Hindlimb muscle (tissue), 1 donor: Measurements from ENCODE around the gene ITSN2. TPM values are rescaled to one million over a fixed set of nuclear protein-coding genes. Genes with fewer than 3 reads are reported as not detected.
A peak's percentile ranks its signal among the peaks of the same experiment; 100 is the strongest.

ENCODE experiments used
- DNase-seq: peaks from one replicate; pipeline ENCODE4 v3.0.0-alpha.2; 2013
- polyA plus RNA-seq: library from polyadenylated mRNA; unstranded; fragments of 120-200 nt; gene quantifications from one replicate; pipeline ENCODE4 v1.2.1, GENCODE V29; 2013; ENCODE audit not compliant: insufficient read length

Gene ITSN2
- polyA plus RNA-seq, 1 donor, result 20.2 TPM

DNA sequence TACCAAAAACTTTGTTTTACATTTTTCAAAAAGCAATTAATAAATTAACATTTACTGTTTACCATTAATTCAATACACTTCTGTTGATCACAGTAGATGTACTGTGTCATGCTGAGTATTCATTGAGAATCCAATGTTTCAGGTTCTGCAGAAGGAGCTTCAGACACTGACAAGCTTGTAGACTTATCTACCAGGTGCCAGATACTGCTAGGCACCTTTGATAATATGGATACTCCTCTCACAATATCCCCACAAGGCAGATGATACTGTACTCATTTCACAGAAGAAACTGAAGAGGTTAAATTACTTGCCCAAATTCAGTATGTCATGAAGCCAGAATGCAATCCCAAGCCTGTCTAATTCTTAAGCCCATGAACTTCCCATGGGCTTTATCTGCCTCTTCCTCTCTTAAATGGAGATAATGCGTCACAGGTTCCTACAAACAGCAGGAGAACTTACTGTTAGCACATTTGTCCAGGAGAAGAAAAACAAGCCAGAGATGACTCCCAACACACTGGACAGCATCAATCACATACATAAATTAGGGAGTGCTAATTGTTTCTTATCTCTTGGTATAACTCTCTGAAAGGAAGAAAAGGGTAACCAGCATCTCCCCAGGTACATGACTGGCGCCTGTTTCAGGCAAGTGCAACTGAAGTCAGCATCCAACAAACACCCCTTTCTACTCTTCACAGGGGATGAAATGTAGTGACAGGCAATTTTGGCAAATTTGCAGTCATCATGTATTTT, 27.4 kb downstream of the ITSN2 start:
- DNase-seq, result no peak

DNA sequence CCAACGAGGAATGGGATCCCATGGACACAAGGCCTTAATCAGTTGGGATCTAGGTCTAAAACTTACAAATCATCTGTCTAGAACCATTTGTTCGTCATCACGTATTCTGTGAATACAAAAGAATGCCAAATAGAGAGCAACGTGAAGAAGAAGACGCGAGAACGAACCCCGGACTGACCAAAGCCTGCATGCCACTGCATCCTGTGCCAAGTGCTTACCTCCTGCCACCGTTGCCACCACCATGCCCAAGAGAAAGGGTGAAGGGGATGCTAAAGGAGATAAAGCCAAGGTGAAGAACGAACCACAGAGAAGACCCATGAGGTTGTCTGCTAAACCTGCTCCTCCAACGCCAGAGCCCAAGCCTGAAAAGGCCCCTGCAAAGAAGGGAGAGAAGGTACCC, 30.2 kb downstream of the ITSN2 start:
- no peak for DNase-seq

DNA sequence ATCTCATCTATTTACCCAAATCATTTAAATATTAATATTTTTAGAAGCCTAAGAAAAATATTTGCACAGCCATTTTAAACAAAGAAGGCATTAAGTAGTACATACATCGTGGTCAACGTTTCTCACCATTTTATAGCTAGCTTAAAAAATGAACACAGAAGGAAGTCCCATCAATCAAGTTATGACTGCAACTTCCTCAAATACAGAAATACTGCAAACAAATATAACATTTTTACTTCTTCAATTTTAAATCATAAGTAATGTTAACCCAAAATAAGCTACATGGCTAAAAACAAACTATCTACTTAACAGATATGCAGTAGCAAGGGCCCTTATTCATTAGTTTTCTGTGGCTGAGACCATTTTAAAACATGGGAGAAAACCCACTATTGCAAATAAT, 30.6 kb downstream of the ITSN2 start:
- DNase-seq, result no peak

DNA sequence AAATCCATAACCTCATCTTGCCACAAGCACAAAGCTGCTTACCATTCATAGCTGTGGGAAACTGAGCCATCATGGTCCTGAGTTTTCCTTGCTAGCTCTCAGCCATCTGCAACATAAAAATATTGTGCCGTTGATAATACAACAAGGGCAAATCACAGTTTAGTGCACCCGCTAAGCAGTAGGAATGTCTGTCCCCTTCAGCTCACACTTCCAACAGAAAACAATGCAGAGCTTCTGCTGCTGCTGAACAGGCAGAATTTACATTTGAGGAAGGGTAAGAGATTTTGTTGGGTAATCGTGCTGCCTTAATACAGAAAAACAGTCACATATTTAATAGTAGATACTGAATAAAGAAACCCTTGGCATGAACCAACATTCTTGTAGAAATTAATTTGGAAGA, 32.3 kb downstream of the ITSN2 start:
- no peak for DNase-seq

DNA sequence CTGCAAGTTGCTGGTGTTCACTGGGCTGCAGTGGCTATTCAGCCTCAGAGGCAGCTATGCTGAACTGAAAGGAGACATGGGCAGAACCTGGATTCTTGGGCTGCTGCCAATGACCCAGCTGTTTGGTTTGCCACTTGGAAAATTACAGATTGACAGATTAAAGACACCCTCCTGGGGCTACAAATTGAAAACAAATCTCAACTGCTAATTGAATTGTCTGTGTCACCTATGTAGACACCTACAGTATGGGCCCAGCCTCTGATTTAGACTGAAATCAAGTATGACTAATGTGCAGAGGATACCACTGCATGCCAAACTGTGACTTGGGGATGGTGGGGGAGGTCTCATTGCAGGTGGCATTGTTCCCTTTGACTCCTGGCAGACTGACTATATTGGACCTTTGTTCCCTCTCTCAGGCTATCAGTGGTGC, 42.8 kb downstream of the ITSN2 start:
- DNase-seq, result no peak

DNA sequence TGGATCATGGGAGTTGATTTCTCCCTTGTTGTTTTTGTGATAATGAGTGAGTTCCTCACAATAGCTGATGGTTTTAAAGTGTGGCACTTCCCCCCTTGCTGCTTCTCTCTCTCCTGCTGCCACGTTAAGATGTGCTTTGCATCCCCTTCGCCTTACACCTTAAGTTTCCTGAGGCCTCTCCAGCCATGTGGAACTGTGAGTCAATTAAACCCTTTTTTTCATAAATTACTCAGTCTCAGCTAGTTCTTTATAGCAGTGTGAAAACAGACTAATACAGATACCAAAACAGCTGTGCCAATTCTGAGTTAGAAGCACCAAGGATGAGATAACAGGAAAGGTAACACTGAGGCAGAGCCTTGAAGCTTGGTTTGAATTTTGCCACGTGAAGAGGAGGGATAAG, 44.7 kb downstream of the ITSN2 start:
- DNase-seq, result no peak

DNA sequence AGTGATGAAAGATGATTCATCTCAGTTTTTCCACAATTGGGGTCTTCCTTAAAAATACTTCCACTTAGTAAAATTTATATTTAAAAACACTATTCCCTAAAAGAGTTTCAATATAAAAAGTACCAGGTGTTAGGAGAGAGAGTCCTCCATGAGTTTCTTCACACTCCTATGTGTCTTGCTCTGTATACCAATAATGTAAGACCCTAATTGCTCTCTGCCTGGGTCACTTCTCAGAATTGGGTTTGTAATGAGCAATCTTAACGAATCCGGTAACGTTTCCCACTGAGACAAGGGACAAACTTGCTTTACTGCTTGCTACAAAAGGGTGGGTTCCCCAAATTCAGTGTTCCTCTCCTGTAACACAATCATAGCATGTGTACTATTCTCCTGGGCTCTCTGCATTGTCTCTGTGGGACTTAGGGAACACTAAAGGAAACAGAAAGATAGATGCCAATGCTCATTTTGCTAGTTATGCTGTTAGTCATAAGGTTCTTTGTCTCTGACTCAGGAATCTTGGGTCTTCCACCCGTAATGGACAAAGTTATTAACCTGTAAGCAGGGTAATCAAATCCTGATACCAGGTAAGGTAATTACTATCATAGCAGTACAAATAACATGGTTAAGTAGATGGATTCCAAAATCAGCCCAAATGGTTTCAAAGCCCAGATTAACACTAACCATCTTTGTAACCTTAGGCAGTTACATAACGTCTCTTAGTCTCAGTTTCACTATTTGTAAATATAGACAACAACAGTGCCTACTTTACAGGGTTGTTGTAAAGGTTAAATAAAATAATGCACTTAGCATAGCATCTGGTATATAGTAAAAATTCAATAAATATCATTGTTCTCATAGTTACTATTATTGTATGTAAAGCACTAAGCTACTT, 46.3 kb downstream of the ITSN2 start:
- no peak for DNase-seq

DNA sequence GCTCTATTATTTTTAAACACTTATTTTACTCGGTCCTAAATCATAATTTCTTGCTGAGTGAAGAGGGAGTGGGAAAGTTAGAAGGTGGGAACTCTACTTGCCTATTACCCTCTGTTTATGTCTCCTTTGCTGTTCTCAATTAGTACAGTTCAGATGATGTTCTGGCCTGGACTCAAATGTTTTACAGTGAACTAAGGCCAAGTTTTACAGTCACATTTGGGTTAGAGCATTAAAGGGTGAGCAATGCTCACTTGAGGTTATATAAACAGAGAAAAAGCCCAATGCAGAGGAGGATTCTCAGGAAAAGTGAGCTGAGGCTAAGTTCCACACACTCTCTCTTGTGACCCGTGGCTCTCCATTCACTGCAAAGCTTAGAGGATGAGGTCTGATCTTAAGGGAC, 52.4 kb downstream of the ITSN2 start:
- DNase-seq, result no peak

DNA sequence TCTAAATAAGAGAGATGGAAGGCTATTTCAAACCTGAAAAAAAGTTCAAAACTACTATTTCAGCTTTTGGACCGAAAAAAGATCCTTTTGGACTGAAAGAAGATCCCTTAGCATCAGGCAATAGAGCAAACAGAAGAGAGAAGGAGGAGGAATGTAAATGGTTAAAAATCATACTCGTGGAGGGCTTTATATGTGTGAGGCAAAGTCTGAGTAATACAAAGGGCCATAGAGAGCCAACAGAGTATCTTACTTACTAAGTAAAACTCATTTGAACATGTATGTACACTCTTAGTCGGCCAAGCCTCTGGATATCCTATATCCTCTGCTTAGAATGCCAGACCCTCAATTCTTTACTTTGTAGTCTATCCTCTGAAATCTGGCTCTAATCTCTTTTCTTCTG, 55.7 kb downstream of the ITSN2 start:
- peak; percentile 16 for DNase-seq

DNA sequence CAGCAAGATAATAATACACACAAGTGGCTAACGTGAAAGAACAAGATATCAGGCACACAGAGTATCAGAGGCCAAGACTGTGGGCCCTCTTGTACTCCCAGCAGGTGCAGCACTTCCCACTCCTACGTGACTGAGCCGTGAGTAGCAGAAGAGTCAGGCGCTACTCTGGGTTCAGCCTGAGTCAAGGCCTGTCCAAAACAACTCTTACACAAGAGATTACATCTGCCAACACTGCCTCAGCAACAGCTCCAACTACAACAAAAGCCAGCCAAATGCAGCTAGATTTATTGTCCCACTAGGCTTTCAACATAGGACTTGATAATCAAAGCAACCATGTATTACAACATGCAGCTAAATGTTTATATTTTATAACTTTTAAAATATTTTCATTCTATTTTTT, 56.2 kb downstream of the ITSN2 start:
- DNase-seq, result peak; percentile 63

DNA sequence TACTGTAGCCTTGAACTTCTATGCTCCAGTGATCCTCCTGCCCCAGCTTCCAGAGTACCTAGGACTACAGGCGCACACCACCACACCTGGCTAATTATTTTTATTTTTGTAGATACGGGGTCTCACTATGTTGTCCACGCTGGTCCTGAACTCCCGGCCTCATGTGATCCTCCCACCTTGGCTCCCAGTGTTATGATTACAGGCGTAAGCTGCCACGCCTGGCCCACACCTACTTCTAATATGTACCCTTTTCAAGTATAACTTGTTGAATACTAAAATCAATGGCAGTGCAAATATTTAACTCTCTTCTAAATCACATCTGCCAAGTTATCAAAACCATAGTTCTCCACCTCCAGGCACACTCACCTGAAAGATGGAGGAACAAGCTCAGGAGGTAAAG, 58.7 kb downstream of the ITSN2 start:
- DNase-seq, result no peak

DNA sequence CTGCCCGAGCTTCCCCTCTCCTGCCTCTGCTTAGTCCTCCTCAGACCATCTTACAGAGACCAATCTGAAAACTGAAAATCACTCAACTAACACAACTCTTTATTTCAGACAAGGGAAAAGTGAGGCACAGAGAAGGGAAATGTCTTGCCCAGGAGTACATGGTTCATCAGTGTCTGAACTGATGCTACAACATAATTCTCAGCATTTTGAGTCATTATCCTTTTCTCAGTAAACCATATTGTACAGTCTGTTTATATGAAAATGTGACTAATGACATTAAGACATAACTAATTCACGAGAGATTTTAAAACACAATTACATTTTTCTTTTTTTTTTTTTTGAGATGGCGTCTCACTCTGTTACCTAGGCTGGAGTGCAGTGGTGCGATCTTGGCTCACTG, 62.7 kb downstream of the ITSN2 start:
- DNase-seq, result no peak

DNA sequence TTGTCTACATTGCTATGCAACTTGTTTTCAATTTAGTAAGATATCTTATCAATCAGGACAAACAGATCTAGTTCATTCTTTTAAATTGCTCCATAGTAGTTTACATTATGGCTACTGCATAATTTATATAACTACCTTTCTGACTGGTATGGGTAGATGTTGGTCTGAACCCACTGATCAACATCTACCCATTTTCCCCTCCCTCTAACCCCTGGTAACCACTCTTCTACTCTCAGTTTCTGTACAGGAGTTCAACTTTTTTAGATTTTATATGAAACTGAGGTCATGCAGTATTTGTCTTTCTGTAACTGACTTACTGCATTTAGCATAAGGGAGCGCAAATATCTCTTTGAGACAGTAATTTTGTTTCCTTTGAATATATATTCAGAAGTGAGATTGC, 73.2 kb downstream of the ITSN2 start:
- DNase-seq, result no peak

DNA sequence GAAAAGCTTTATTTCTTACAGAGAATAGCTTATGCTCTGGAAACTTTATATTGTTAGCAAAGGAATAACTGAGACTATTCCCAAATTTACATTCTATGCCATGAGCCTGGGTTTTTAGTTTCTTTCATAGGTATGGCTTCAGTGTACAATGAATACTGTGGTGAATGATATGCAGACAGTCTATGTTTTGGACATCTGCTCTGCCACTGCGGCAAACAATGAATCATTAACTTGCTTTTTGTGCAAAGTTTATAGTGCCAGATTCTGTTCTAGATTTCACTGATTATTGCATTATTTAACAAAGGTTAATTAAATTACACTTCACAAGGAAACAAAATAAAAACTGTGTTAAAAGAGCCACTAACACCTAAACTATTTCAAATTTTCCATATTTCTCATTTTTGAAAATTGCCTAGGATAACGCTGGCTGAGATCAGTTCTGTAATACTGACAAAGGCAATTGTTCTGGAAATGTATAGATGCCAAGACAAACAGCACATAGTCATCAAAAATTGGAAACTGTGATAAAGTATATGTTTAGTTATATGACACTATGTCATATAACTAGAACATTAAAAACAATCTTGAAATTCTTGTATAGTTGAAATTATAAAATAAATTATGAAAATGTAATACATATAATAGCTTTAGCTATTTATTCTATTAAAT, 74.7 kb downstream of the ITSN2 start:
- no peak for DNase-seq

DNA sequence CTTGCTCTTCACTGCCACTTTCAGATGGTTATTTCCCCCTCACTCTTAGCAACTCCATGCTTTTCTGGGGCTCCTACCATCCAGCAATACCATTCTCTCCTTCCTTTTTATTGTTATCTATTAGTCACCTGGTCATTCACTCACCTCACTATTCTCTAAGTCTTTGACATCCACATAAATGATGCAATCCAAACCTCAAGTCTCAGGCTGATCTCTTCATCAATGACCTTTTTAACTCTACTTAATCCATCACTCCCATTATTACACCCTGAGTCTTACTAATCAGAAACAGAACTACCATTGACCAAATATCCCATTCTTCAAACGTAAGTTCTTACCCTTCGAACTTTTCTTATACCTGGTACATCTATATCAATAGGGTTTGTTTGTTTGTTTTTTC, 79.7 kb downstream of the ITSN2 start:
- no peak for DNase-seq

DNA sequence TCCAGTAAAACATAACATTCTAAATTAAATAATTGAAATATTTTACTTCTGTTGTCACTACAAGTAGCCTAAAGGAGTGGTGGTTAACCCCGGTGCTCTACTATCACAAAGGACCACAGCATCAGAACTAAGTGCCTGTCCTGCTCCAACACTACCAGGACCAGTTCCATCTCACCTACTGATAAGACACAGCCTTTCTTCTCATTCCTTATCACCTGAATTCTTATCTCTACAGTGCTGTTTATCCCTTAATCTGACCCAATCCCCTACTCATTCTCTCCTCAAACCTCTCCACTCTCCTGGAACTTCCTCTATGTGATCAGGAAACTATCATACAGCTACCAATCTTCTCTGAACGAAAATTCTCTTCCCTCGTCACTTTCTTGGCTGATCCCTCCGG, 80.2 kb downstream of the ITSN2 start:
- DNase-seq, result no peak

DNA sequence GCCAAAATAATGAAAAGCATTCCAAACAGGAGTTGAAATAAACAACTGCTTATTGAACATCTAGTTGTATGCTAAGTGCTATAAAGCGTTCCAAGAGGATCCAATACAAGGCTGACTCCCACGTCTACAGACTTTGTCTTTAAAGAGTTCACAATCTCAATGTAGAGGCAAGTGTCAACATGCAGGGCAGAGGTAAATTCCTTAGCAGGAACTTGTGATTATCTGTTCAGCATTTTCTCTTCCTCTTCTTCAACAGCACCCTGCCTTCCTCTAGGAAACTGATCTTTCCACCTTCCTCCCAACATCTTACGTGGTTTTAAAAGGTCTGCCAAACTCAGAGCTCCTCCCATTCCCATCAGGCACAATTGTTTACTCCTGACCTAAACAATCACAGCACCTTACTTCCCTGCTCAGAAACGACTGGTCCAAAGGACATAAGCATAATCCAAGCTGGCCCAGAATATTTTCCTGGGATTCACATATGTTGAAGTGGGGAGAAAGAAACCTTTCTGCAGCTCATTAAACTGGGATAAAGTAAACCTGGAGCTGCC, 83.9 kb downstream of the ITSN2 start:
- DNase-seq, result no peak

DNA sequence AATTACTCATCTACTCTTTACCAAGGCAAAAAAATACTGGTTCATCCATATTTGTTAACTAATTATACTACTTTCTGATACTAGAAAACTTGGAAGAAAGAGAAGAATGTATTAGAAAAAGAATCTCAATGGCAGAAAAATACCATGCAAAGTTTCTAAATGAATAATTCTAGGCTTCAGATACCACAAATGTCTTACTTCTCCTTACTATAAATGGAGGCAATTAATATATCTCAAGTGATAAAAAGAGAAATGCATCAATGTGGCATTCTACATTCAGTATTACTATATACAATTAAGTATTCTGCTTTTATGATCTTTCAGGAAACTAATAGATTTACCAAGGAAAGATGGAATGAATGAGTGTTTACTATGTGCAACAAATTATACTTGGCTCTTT, 85.5 kb downstream of the ITSN2 start:
- no peak for DNase-seq

DNA sequence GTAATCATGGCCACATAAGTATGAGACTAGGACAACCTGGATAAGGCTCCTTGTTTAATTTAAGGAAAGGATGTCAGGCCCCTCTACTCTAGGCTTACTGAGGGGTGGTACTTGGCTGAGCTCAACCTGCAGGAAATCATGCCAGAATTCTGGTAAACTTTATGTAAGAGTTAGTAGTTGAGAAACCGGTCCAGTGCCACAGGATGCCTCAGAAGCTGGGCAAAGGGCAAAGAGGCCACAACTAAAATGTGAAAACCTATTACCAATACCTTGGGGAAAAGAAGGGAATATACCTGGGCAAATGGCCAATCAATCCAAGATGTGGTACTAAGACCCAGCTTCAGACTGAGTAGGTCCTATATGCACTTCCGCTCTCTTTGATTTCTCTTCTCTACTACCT, 86.7 kb downstream of the ITSN2 start:
- DNase-seq, result no peak

DNA sequence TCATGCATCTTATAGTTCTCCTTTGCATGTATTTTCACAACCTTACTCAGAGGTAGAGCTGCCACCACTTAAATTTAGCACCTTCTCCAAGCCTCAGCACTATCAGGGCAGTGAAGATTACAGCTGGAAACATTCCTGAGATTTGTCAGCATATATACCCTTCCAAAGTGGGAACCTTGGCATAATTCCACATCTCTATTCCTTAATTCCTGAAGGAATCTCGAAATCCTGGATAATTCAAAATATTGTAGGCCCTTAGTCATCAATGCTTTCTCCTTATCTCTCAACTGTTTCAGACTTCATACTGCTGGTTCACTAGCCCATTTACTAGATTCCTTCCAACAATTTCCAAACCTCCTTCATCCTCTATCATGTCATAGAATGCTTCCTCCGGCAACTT, 87.4 kb downstream of the ITSN2 start:
- no peak for DNase-seq

DNA sequence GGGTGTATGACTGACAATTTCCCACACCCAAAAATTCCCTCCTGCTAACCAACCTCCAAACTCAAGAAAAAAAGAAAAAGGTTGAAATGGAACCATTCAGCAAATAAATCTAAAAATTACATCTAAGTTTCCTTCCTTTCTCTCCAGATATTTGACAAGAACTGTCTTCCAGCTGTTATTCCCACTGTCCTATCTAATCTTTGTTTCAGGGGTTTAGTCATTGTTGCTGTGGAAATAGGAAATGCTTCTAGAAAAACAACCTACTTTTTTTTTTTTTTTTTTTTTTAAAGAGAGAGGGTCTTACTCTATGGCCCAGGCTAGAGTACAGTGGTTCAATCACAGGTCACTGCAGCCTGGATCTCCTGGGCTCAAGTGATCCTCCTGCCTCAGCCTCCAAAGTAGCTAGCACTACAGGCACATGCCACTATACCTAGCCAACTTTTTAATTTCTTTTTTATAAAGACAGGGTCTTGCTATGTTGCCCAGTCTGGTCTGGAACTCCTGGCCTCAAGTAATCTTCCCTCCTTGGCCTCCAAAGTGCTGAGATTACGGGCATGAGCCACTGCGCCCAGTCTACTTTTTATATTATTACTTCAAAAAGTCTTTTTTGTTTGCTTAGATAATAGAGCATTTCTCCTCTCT, 88.1 kb downstream of the ITSN2 start:
- DNase-seq, result no peak

DNA sequence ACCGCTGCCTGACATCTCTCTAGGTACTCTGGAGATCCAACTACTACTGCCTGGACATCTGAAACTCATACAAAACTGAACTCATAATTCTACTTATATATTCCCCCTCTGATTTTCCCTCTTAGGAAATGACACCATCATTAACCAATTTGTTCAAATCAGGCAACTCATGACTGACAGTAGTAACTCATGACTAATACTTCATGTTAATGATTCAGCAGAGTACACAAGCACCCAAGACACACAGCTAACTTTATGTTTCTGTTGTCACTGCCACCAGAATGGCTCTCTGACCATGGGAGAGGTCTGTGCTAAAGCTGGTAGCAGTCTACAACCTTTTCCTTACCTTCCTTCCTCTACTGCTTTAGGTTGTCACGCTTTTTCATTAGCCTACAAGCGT, 91.1 kb downstream of the ITSN2 start:
- no peak for DNase-seq

DNA sequence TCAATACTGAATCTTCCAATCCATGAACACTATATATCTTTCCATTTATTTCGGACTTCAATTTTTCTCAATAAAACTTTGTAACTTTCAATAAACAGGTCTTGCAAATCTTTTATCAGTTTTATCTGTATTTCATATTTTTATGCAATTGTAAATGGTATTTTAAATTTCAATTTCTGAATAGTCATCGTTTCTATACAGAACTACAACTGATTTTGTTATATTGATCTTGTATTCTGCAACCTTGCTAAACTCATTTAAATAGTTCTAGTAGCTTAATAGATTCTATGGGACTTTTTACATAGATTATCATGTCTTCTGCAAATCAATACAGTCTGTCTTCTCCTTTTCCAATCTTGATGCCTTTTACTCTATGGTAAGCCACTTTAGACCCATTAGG, 95.1 kb downstream of the ITSN2 start:
- DNase-seq, result no peak
